B cell (primary cell): Measurements from ENCODE around the gene OR4N2. TPM values are rescaled to one million over a fixed set of nuclear protein-coding genes. Genes with fewer than 3 reads are reported as not detected.
"Not testable (repeated sequence)": the region's sequence is repeated elsewhere in the genome, so short reads cannot be mapped to it uniquely, and the experiment has no call there.

Source experiments
- ATAC-seq: fragments of 200-7000 bp; cut with Tn5 transposase; one replicate; pipeline ENCODE4 v1.10.0; 2021; ENCODE audit warnings: low read depth, mild to moderate bottlenecking, moderate number of reproducible peaks, moderate library complexity
- CTCF ChIA-PET: fragments of 350-600 bp; sonication (Branson Sonifier 250); formaldehyde crosslinking; loops from one replicate; lab custom pipeline; 2021; ENCODE audit warnings: antibody characterized with exemption, inconsistent platforms; lab: Charles Lee
- POLR2A ChIA-PET: fragments of 350-600 bp; sonication (Branson Sonifier 250); formaldehyde crosslinking; loops from one replicate; lab custom pipeline; 2021; ENCODE audit warnings: antibody characterized with exemption; lab: Charles Lee
- DNase-seq: peaks from one replicate; pipeline ENCODE4 v3.0.0; 2013
- H2AFZ ChIP-seq: 2 replicates; pipeline ENCODE4 v1.6.1; 2012; ENCODE audit warnings: mild to moderate bottlenecking, low read depth, low read length; ENCODE audit not compliant: insufficient read depth, poor library complexity, severe bottlenecking
- H3K27ac ChIP-seq, 2 donors: 1 replicate in 1 of 2; 2 replicates in 1 of 2; pipeline ENCODE4 v1.5.1; 2012 to 2013; ENCODE audit warnings: low read length in 2 of 2, mild to moderate bottlenecking in 2 of 2, moderate library complexity in 1 of 2
- H3K27me3 ChIP-seq, 4 experiments: fragments of 200-600 bp in 1 of 4; sonication (generic) in 1 of 4; replicated peaks in 1 of 4; 1 replicate in 2 of 4; 2 replicates in 2 of 4; pipeline versions ENCODE4 v1.6.1 to v1.7.0; 2013 to 2016; ENCODE audit warnings: low read length in 3 of 4, mild to moderate bottlenecking in 2 of 4, mixed read lengths in 1 of 4, moderate library complexity in 1 of 4; ENCODE audit not compliant: insufficient read depth in 4 of 4, control insufficient read depth in 3 of 4; ENCODE audit errors: control extremely low read depth in 1 of 4
- H3K36me3 ChIP-seq, 2 experiments: replicated peaks in 1 of 2; 1 replicate in 1 of 2; 2 replicates in 1 of 2; pipeline versions ENCODE4 v1.6.1 to v1.7.1; 2013; ENCODE audit warnings: low read length in 1 of 2; ENCODE audit not compliant: insufficient read depth in 2 of 2, control insufficient read depth in 1 of 2; ENCODE audit errors: control extremely low read depth in 1 of 2, extremely low read depth in 1 of 2
- H3K4me1 ChIP-seq, 2 donors: fragments of 200-600 bp in 1 of 2; sonication (generic) in 1 of 2; 1 replicate in 1 of 2; 2 replicates in 1 of 2; pipeline versions ENCODE4 v1.5.1 to v1.6.1; 2013 to 2017; ENCODE audit warnings: low read length in 2 of 2; ENCODE audit not compliant: control insufficient read depth in 2 of 2, insufficient read depth in 2 of 2
- H3K4me2 ChIP-seq: replicated peaks from 2 replicates; pipeline ENCODE3; 2012; ENCODE audit warnings: mild to moderate bottlenecking, low read depth, low read length; ENCODE audit not compliant: poor library complexity, severe bottlenecking
- H3K4me3 ChIP-seq, 5 experiments: fragments of 200-600 bp in 1 of 5; sonication (generic) in 1 of 5; 1 replicate in 3 of 5; 2 replicates in 2 of 5; pipeline versions ENCODE4 v1.5.1 to v1.7.0; 2011 to 2016; ENCODE audit warnings: low read length in 4 of 5, mild to moderate bottlenecking in 4 of 5, low read depth in 2 of 5, control low read depth in 1 of 5, moderate library complexity in 1 of 5; ENCODE audit not compliant: insufficient read depth in 1 of 5; ENCODE audit errors: control extremely low read depth in 1 of 5, extremely low read depth in 1 of 5
- H3K79me2 ChIP-seq: fragments of 200-600 bp; sonication (generic); one replicate; pipeline ENCODE4 v1.6.0; 2016; ENCODE audit warnings: low read length; ENCODE audit not compliant: control insufficient read depth, insufficient read depth
- H3K9ac ChIP-seq: fragments of 200-600 bp; sonication (generic); 2 replicates; pipeline ENCODE4 v1.6.1; 2017; ENCODE audit warnings: mild to moderate bottlenecking, low read length, moderate library complexity
- H3K9me3 ChIP-seq, 3 donors: one replicate each; pipeline versions ENCODE4 v1.6.1 to v1.7.1; 2013; ENCODE audit warnings: low read length in 2 of 3; ENCODE audit not compliant: control insufficient read depth in 2 of 3, insufficient read depth in 1 of 3; ENCODE audit errors: control extremely low read depth in 1 of 3
- H4K20me1 ChIP-seq: 2 replicates; pipeline ENCODE4 v1.6.0; 2012; ENCODE audit warnings: mild to moderate bottlenecking, low read length; ENCODE audit not compliant: insufficient read depth, control insufficient read depth, poor library complexity, severe bottlenecking
- H3K27ac Mint-ChIP-seq: one replicate; pipeline ENCODE4 v1.8.0; 2021; ENCODE audit warnings: mixed read lengths
- H3K27me3 Mint-ChIP-seq: one replicate; pipeline ENCODE4 v1.8.0; 2021; ENCODE audit warnings: mixed read lengths
- H3K4me1 Mint-ChIP-seq: one replicate; pipeline ENCODE4 v1.8.0; 2021; ENCODE audit warnings: mixed read lengths
- H3K4me3 Mint-ChIP-seq: one replicate; pipeline ENCODE4 v1.8.0; 2021; ENCODE audit warnings: mixed read lengths
- H3K9me3 Mint-ChIP-seq: one replicate; pipeline ENCODE4 v1.8.0; 2022; ENCODE audit warnings: mixed read lengths; ENCODE audit not compliant: insufficient read depth
- CTCF ChIP-seq: fragments of 200-600 bp; IDR thresholded peaks from one replicate; pipeline ENCODE4 v1.8.0; 2022; ENCODE audit warnings: antibody characterized with exemption, mild to moderate bottlenecking
- EZH2 ChIP-seq: IDR thresholded peaks from 2 replicates; pipeline ENCODE4 v1.6.1; 2012; ENCODE audit warnings: borderline replicate concordance, low read depth, mild to moderate bottlenecking, moderate library complexity, low read length; ENCODE audit not compliant: insufficient read depth, poor library complexity, severe bottlenecking
- WGBS: methylation state at CpG from one replicate; pipeline ENCODE4 v1.1.5; 2013; ENCODE audit warnings: missing lambda C conversion rate; ENCODE audit not compliant: insufficient coverage; 5-methylcytosine and 5-hydroxymethylcytosine counted together
- intact Hi-C: fragments of 100-400 bp; cut with micrococcal nuclease; formaldehyde crosslinking; loops from one replicate; pipeline ENCODE4 v1.10.0; 2022
- polyA plus RNA-seq: library from polyadenylated mRNA; depleted of rRNA; stranded (reverse); fragments of >200 nt; gene quantifications from 2 replicates; pipeline ENCODE4 v1.2.3, GENCODE V29; 2012
- total RNA-seq, 2 donors: library from RNA; stranded (reverse); fragments of 120-200 nt in 1 of 2; gene quantifications; 1 replicate in 1 of 2; 2 replicates in 1 of 2; pipeline versions ENCODE4 v1.2.3 to v1.2.4, GENCODE V29; 2013 to 2022

Gene OR4N2
- total and polyA plus RNA-seq, 2 donors (not counting 1 experiment from before 2014, with no cell fraction given), result not detected

GRCh38 chr14:19801118-19801464 lies 2.5 kb upstream of the OR4N2 start:
- Histone ChIP-seq H3K9ac (no peak overlapping the region), H3K27ac (no peak overlapping the region), H3K4me3 (no peak overlapping the region), H3K4me2 (no peak overlapping the region), H2AFZ (no peak overlapping the region), H4K20me1 (no peaks in the 10 kb centered on the region), H3K9me3 (peaks cover 0 to 16% (median 2%) of the 10 kb centered on the region in 3 donors), H3K36me3 (no peaks in the 10 kb centered on the region), H3K79me2 (no peaks in the 10 kb centered on the region), H3K27me3 (no peaks in the 10 kb centered on the region), H3K4me1 (no peaks in the 10 kb centered on the region)
- no peak for DNase-seq
- H3K4me3 Mint-ChIP-seq, result no peak overlapping the region
- TF ChIP-seq EZH2 (no peak), CTCF (no peak)
- H3K27me3 Mint-ChIP-seq, result no peaks in the 10 kb centered on the region
- no peak for ATAC-seq
- CTCF ChIA-PET, result no interaction called here
- no peak overlapping the region for H3K27ac Mint-ChIP-seq
- intact Hi-C loops, result no loop called here
- peaks cover 8% of the 10 kb centered on the region for H3K9me3 Mint-ChIP-seq
- H3K4me1 Mint-ChIP-seq, result no peaks in the 10 kb centered on the region
- 79% methylated on average over 13 of the region's 13 CpGs for WGBS
- POLR2A ChIA-PET, result no interaction called here

- H4K20me1 ChIP-seq, H3K27ac ChIP-seq, H3K27me3 ChIP-seq, H3K4me1 Mint-ChIP-seq, H3K4me1 ChIP-seq, H3K27ac Mint-ChIP-seq, H3K9ac ChIP-seq, H3K4me3 ChIP-seq, H3K36me3 ChIP-seq, H2AFZ ChIP-seq, DNase-seq, H3K79me2 ChIP-seq, H3K9me3 ChIP-seq, intact Hi-C loops, H3K4me3 Mint-ChIP-seq, POLR2A ChIA-PET, ATAC-seq, H3K4me2 ChIP-seq, H3K27me3 Mint-ChIP-seq: not testable (repeated sequence)
- CTCF ChIA-PET, result interaction anchor here (0.7 kb wide), 1 partner anchor 26 kb away, joined by 4 read pairs; no protein-coding TSS in a partner anchor
- peaks cover 11% of the 10 kb centered on the region for H3K9me3 Mint-ChIP-seq
- 76% methylated on average over 2 of the region's 4 CpGs for WGBS
Observed at GRCh38 chr14:19813171-19813920, 9.8 kb downstream of the OR4N2 start.

GRCh38 chr14:19819879-19820278 lies 16.3 kb downstream of the OR4N2 start:
- H3K4me1 ChIP-seq, H3K9ac ChIP-seq, POLR2A ChIA-PET, CTCF ChIA-PET, H3K27me3 Mint-ChIP-seq, H3K36me3 ChIP-seq, H3K4me3 Mint-ChIP-seq, intact Hi-C loops, H3K79me2 ChIP-seq, H3K27me3 ChIP-seq, ATAC-seq, H3K4me1 Mint-ChIP-seq, H2AFZ ChIP-seq, H4K20me1 ChIP-seq, H3K9me3 Mint-ChIP-seq, H3K4me3 ChIP-seq, H3K27ac Mint-ChIP-seq, DNase-seq, H3K27ac ChIP-seq, H3K4me2 ChIP-seq: not testable (repeated sequence)
- H3K9me3 ChIP-seq, result peaks cover 0 to 13% (median 0%) of the 10 kb centered on the region in 3 donors
- WGBS, result 100% methylated on average over 1 of the region's 1 CpG
